HEK293 (cell line): ENCODE data around the gene UGT2A3.

Experiments
- CTCF ChIA-PET: fragments of 350-600 bp; formaldehyde crosslinking; extraction: SDS; loops from one replicate; lab custom pipeline; 2021; ENCODE audit warnings: antibody characterized with exemption; lab: Yijun Ruan, JAX
- POLR2A ChIA-PET: fragments of 300-600 bp; formaldehyde crosslinking; extraction: SDS; loops from one replicate; lab custom pipeline; 2020; ENCODE audit warnings: antibody characterized with exemption, inconsistent platforms; lab: Yijun Ruan, JAX
- H3K27ac ChIP-seq: fragments of 200-500 bp; sonication (Bioruptor generic); 2 replicates; pipeline ENCODE4 v1.5.1; 2014; ENCODE audit warnings: low read depth, low read length, control low read depth, inconsistent platforms; ENCODE audit errors: extremely low read depth
- H3K36me3 ChIP-seq, 2 experiments: fragments of 200-500 bp in 1 of 2; sonication (Bioruptor generic) in 1 of 2; 1 replicate in 1 of 2; 2 replicates in 1 of 2; pipeline ENCODE4 v1.5.1; 2014 to 2017; ENCODE audit warnings: inconsistent platforms in 2 of 2, low read length in 2 of 2; ENCODE audit not compliant: control insufficient read depth in 2 of 2, insufficient read depth in 1 of 2
- H3K4me1 ChIP-seq: fragments of 200-500 bp; sonication (Bioruptor generic); 2 replicates; pipeline ENCODE4 v1.5.1; 2014; ENCODE audit warnings: mild to moderate bottlenecking, low read length, inconsistent platforms; ENCODE audit not compliant: control insufficient read depth, insufficient read depth
- H3K4me3 ChIP-seq: 2 replicates; pipeline ENCODE4 v1.5.1; 2011; ENCODE audit warnings: low read depth, mild to moderate bottlenecking, control low read depth, low read length, moderate library complexity
- H3K9me3 ChIP-seq: fragments of 200-500 bp; sonication (Bioruptor generic); 2 replicates; pipeline ENCODE4 v1.5.1; 2014; ENCODE audit warnings: low read depth, low read length, inconsistent platforms; ENCODE audit not compliant: control insufficient read depth, insufficient read depth
- BCL11B ChIP-seq: fragments of 450-650 bp; formaldehyde crosslinking; IDR thresholded peaks from 2 replicates; pipeline ENCODE4 v1.5.1; 2016; ENCODE audit warnings: low read depth, missing biosample characterization, missing genetic modification characterization
- KLF8 ChIP-seq: fragments of 450-650 bp; formaldehyde crosslinking; IDR thresholded peaks from 2 replicates; pipeline ENCODE4 v1.5.1; 2016; ENCODE audit warnings: missing biosample characterization, missing genetic modification characterization
- ZEB2 ChIP-seq: fragments of 450-650 bp; formaldehyde crosslinking; IDR thresholded peaks from 2 replicates; pipeline ENCODE4 v1.5.1; 2016; ENCODE audit warnings: missing biosample characterization, missing genetic modification characterization
- ZFHX2 ChIP-seq: fragments of 450-650 bp; formaldehyde crosslinking; conservative IDR thresholded peaks from 2 replicates; pipeline ENCODE4 v1.5.1; 2016; ENCODE audit warnings: missing biosample characterization, missing genetic modification characterization
- ZNF114 ChIP-seq: fragments of 450-650 bp; formaldehyde crosslinking; IDR thresholded peaks from 2 replicates; pipeline ENCODE4 v1.5.0; 2017; ENCODE audit warnings: missing biosample characterization, missing genetic modification characterization
- ZNF169 ChIP-seq: fragments of 450-650 bp; formaldehyde crosslinking; IDR thresholded peaks from 2 replicates; pipeline ENCODE4 v1.5.1; 2016; ENCODE audit warnings: missing biosample characterization, missing genetic modification characterization
- ZNF19 ChIP-seq: fragments of 450-650 bp; formaldehyde crosslinking; IDR thresholded peaks from 2 replicates; pipeline ENCODE4; 2016; ENCODE audit warnings: missing biosample characterization, missing genetic modification characterization, low read depth
- ZNF23 ChIP-seq: fragments of 450-650 bp; formaldehyde crosslinking; IDR thresholded peaks from 2 replicates; pipeline ENCODE4 v1.5.1; 2016; ENCODE audit warnings: missing biosample characterization, missing genetic modification characterization, borderline replicate concordance
- ZNF292 ChIP-seq: fragments of 450-650 bp; formaldehyde crosslinking; IDR thresholded peaks from 2 replicates; pipeline ENCODE4 v1.5.1; 2016; ENCODE audit warnings: low read depth, missing biosample characterization, missing genetic modification characterization, borderline replicate concordance
- ZNF626 ChIP-seq: fragments of 450-650 bp; sonication (Bioruptor Pico); formaldehyde crosslinking; IDR thresholded peaks from 2 replicates; pipeline ENCODE4 v1.5.1; 2018; ENCODE audit warnings: missing biosample characterization, missing genetic modification characterization, inconsistent platforms
- ZNF658 ChIP-seq: fragments of 450-650 bp; formaldehyde crosslinking; IDR thresholded peaks from 2 replicates; pipeline ENCODE4; 2016; ENCODE audit warnings: missing biosample characterization, missing genetic modification characterization
- TF ChIP-seq, protein P1 (sequence below): fragments of 450-650 bp; formaldehyde crosslinking; IDR thresholded peaks from 2 replicates; pipeline ENCODE4 v1.5.1; 2017; ENCODE audit warnings: missing biosample characterization, mild to moderate bottlenecking, missing genetic modification characterization, moderate library complexity
- TF ChIP-seq, protein P2 (sequence below): fragments of 450-650 bp; formaldehyde crosslinking; optimal IDR thresholded peaks from 2 replicates; pipeline ENCODE3; 2016; ENCODE audit warnings: missing biosample characterization, mild to moderate bottlenecking, missing genetic modification characterization
- TF ChIP-seq, protein P3 (sequence below): fragments of 450-650 bp; formaldehyde crosslinking; IDR thresholded peaks from 2 replicates; pipeline ENCODE4 v1.5.1; 2016; ENCODE audit warnings: missing biosample characterization, missing genetic modification characterization
- TF ChIP-seq, protein P4 (sequence below): fragments of 450-650 bp; formaldehyde crosslinking; IDR thresholded peaks from 2 replicates; pipeline ENCODE4 v1.5.1; 2016; ENCODE audit warnings: missing biosample characterization, missing genetic modification characterization, borderline replicate concordance
- TF ChIP-seq, protein P5 (sequence below): fragments of 450-650 bp; formaldehyde crosslinking; IDR thresholded peaks from 2 replicates; pipeline ENCODE4 v1.5.1; 2016; ENCODE audit warnings: missing biosample characterization, missing genetic modification characterization

UGT2A3 gene

DNA sequence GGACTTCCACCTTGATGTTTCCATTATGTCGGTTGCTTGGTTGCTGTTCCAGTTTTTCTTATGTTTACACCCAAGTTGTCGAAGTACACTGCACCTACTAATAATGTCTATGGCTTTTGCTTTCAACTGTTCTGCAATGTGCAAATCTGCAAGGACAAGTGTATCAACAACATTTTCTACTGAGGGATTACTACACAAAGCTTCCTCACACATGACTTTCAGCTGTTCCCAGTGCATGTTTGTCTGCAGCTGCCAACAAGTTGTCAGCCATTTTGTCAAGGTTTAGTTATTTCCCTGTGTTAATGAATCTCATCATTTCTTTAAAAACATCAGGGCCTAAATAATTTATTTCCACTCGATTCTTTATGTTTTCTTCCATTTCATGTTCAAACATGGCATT, 45.4 kb upstream of the UGT2A3 start (continued):
- TF ChIP-seq, protein P1, sequence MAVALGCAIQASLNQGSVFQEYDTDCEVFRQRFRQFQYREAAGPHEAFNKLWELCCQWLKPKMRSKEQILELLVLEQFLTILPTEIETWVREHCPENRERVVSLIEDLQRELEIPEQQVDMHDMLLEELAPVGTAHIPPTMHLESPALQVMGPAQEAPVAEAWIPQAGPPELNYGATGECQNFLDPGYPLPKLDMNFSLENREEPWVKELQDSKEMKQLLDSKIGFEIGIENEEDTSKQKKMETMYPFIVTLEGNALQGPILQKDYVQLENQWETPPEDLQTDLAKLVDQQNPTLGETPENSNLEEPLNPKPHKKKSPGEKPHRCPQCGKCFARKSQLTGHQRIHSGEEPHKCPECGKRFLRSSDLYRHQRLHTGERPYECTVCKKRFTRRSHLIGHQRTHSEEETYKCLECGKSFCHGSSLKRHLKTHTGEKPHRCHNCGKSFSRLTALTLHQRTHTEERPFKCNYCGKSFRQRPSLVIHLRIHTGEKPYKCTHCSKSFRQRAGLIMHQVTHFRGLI (tag by site-specific recombination), result no peak
- TF ChIP-seq ZNF19 (tag by site-specific recombination) (no peak), ZNF23 (no peak), ZNF626 (tag by site-specific recombination) (no peak), ZEB2 (tag by site-specific recombination) (no peak), ZFHX2 (tag by site-specific recombination) (no peak), ZNF169 (no peak), ZNF292 (tag by site-specific recombination) (no peak), ZNF114 (no peak)
- TF ChIP-seq, protein P2, sequence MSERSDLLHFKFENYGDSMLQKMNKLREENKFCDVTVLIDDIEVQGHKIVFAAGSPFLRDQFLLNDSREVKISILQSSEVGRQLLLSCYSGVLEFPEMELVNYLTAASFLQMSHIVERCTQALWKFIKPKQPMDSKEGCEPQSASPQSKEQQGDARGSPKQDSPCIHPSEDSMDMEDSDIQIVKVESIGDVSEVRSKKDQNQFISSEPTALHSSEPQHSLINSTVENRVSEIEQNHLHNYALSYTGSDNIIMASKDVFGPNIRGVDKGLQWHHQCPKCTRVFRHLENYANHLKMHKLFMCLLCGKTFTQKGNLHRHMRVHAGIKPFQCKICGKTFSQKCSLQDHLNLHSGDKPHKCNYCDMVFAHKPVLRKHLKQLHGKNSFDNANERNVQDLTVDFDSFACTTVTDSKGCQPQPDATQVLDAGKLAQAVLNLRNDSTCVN, result no peak

DNA sequence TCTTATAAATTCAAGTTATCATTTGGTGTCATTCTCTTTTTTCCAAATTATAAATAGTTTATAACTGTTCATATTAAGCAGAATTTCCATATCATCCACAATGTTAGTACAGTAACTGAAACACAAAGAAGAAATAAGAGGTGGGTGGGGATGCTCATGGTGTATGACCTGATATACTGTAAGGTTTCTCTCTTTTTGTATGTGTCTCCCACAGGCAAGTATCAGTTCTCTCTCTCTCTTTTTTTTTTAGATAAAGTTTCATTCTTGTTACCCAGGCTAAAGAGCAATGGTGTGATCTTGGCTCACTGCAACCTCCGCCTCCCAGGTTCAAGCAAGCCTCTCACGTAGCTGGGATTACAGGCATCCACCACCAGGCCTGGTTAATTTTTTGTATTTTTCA, 43.7 kb upstream of the UGT2A3 start:
- H3K36me3 ChIP-seq, result no peaks in the 10 kb centered on the region
- ChIA-PET POLR2A (no interaction called here), CTCF (no interaction called here)
- TF ChIP-seq, protein P3, sequence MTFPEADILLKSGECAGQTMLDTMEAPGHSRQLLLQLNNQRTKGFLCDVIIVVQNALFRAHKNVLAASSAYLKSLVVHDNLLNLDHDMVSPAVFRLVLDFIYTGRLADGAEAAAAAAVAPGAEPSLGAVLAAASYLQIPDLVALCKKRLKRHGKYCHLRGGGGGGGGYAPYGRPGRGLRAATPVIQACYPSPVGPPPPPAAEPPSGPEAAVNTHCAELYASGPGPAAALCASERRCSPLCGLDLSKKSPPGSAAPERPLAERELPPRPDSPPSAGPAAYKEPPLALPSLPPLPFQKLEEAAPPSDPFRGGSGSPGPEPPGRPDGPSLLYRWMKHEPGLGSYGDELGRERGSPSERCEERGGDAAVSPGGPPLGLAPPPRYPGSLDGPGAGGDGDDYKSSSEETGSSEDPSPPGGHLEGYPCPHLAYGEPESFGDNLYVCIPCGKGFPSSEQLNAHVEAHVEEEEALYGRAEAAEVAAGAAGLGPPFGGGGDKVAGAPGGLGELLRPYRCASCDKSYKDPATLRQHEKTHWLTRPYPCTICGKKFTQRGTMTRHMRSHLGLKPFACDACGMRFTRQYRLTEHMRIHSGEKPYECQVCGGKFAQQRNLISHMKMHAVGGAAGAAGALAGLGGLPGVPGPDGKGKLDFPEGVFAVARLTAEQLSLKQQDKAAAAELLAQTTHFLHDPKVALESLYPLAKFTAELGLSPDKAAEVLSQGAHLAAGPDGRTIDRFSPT (tag by site-specific recombination), result no peak
- TF ChIP-seq KLF8 (tag by site-specific recombination) (no peak), ZNF658 (tag by site-specific recombination) (no peak), BCL11B (no peak)
- TF ChIP-seq, protein P4, sequence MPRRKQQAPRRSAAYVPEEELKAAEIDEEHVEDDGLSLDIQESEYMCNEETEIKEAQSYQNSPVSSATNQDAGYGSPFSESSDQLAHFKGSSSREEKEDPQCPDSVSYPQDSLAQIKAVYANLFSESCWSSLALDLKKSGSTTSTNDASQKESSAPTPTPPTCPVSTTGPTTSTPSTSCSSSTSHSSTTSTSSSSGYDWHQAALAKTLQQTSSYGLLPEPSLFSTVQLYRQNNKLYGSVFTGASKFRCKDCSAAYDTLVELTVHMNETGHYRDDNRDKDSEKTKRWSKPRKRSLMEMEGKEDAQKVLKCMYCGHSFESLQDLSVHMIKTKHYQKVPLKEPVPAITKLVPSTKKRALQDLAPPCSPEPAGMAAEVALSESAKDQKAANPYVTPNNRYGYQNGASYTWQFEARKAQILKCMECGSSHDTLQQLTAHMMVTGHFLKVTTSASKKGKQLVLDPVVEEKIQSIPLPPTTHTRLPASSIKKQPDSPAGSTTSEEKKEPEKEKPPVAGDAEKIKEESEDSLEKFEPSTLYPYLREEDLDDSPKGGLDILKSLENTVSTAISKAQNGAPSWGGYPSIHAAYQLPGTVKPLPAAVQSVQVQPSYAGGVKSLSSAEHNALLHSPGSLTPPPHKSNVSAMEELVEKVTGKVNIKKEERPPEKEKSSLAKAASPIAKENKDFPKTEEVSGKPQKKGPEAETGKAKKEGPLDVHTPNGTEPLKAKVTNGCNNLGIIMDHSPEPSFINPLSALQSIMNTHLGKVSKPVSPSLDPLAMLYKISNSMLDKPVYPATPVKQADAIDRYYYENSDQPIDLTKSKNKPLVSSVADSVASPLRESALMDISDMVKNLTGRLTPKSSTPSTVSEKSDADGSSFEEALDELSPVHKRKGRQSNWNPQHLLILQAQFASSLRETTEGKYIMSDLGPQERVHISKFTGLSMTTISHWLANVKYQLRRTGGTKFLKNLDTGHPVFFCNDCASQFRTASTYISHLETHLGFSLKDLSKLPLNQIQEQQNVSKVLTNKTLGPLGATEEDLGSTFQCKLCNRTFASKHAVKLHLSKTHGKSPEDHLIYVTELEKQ (tag by site-specific recombination), result no peak
- TF ChIP-seq, protein P5, sequence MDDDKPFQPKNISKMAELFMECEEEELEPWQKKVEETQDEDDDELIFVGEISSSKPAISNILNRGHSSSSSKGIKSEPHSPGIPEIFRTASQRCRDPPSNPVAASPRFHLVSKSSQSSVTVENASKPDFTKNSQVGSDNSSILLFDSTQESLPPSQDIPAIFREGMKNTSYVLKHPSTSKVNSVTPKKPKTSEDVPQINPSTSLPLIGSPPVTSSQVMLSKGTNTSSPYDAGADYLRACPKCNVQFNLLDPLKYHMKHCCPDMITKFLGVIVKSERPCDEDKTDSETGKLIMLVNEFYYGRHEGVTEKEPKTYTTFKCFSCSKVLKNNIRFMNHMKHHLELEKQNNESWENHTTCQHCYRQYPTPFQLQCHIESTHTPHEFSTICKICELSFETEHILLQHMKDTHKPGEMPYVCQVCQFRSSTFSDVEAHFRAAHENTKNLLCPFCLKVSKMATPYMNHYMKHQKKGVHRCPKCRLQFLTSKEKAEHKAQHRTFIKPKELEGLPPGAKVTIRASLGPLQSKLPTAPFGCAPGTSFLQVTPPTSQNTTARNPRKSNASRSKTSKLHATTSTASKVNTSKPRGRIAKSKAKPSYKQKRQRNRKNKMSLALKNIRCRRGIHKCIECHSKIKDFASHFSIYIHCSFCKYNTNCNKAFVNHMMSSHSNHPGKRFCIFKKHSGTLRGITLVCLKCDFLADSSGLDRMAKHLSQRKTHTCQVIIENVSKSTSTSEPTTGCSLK, result no peak
- no peak overlapping the region for H3K27ac ChIP-seq
- H3K4me1 ChIP-seq, result no peaks in the 10 kb centered on the region
- no peaks in the 10 kb centered on the region for H3K9me3 ChIP-seq
- H3K4me3 ChIP-seq, result no peak overlapping the region
